ENCODE measurements around the gene MYL10. TPM values are rescaled to one million over a fixed set of nuclear protein-coding genes. Genes with fewer than 3 reads are reported as not detected.

The MYL10 gene
- total RNA-seq = not detected in 2 replicates

DNA sequence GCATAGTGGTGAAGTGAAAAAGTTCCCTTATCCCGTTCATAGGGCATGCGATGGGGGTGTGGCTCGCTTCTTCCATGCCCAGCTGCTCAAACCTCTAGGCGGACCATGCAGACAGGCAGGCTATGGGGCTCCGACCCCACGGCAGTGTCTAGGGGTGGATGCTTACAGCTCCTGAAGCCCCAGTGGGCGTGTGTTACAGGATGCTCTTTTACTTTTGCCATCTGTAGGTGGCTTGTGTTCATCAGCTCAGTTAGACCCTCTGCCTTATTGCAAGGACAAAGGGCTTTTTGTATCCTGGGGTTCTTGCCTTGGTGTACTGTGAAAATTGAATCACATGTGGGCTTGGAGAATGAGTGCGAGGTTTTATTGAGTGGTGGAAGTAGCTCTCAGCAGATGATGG, at the start of gene MYL10:
Gene MYL10, minus strand, starts transcription at position 126 of the 400 bp plus-strand sequence. CDS start 178 bp downstream, outside the sequence.

Other genes starting within 250 kb of the MYL10 start
- 22.2 and 22.6 TPM in 2 replicates for gene CUX1, start 188.3 kb upstream of the MYL10 start, total RNA-seq

Data from hair follicle dermal papilla cell (primary cell).